ENCODE data around the gene CPA2.

The CPA2 gene

GRCh38 chr7:130286881-130287280 lies 20.2 kb downstream of the CPA2 start:
- no peak for DNase-seq

GRCh38 chr7:130288168-130288567 lies 21.5 kb downstream of the CPA2 start:
- no peak for DNase-seq

DNA sequence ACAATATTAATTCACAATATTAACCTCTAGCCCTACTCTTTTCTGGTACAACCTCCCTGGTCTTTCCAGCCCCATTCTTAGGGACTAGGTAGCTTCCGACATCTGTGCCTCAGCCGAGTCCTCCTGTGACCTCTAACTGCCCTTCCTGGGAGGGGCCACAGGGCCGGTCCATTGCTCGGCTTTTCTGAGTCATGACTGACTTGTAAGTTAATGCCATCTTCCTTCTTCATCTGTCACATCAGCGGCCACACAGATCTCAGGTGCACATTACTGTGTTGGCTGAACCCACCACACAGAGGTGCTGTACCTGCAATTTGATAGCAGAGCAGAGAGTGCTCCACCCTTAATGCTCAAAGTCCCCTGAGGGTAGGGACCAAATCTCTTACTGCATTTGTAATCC lies 22.2 kb downstream of the CPA2 start:
- no peak for DNase-seq

DNA sequence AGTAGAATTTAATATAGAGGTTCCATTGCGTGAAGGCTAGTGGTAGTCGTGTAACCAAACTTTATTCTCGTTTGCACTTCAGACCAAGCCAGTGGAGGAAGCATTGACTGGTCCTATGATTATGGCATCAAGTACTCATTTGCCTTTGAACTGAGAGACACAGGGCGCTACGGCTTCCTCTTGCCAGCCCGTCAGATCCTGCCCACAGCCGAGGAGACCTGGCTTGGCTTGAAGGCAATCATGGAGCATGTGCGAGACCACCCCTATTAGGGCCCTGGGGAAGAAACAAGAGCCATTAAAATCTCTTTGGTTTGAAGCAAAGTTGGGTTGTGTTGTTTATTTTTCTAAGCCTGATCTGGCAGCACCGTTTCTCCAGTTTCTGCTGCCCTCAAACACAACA lies 22.8 kb downstream of the CPA2 start:
- DNase-seq, result no peak

GRCh38 chr7:130290745-130291144 lies 24.1 kb downstream of the CPA2 start:
- DNase-seq, result no peak

GRCh38 chr7:130292682-130293257 lies 26.1 kb downstream of the CPA2 start, which contains the start of gene CPA4:
CPA4 (plus strand) TSS chr7:130293161; CDS start chr7:130293181, 20 bp downstream.
- no peak for DNase-seq

DNA sequence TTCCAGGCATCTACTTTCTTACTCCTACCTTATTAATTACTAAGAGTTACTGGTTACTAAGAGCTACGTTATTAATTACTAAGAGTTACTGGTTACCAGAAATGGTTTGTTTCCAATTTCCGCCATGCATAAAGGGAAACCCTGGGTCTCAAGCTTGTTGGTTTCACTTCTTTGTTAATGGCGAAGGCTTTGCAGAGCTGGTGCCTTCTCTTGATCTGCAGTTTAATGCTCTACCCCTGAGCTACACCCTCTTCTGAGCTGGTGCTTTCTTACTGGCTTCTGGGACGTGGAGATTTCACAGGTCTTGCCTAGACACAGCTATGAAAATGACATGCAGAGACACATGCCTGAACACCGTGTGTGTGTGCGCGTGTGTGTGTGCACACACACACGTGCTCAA lies 26.9 kb downstream of the CPA2 start:
- no peak for DNase-seq

DNA sequence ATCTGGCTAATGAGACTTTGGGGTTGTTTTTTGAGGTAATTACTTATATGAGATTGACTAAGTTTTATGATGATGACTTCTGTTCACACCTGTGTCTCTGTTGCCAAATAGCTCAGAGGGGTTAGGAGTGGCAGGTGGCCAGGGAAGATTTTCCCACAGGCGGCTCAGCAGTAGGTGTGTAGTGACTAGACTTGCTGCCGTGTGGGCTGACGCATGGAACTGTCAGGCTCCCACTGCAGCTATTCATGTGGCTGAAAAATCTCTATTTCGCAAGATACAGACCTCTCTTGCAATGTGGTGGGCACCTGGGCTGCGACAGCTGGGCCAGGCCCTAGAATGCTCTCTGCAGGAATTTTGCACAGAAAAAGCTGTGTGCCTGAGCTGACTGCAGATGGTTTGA lies 27.7 kb downstream of the CPA2 start:
- no peak for DNase-seq

DNA sequence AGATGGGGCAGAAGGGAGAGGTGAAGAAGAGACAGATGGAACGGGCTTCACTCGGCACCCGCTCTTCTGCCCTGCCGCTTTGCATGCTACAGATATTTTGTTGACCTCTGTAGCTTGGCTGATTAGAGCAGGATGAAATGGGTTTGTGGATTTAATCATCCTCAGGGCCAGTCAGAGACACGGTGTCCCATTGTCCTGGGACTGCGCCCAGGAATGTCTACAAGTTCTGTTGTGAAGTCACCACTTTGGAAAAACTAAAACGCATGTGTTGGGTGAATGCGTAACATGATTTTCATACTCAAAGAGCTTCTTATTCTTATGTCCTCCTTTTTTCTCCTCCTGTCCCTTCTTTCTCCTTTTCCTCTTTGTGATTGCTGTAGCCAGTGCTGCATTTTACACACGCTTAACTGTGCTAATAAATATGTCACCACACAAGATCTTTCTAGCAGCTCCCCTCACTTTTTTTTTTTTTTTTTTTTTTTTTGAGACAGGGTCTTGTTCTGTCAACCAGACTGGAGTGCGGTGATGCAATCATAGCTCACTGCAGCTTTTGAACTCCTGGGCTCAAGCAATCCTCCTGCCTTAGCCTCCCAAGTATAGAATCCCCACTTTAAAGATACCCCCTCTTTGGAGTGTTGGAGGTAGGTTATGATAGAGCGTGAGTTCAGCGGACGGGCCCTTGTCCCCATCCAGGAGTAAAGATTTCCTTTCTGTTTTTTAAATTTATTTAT lies 29.7 kb downstream of the CPA2 start:
- no peak for DNase-seq

DNA sequence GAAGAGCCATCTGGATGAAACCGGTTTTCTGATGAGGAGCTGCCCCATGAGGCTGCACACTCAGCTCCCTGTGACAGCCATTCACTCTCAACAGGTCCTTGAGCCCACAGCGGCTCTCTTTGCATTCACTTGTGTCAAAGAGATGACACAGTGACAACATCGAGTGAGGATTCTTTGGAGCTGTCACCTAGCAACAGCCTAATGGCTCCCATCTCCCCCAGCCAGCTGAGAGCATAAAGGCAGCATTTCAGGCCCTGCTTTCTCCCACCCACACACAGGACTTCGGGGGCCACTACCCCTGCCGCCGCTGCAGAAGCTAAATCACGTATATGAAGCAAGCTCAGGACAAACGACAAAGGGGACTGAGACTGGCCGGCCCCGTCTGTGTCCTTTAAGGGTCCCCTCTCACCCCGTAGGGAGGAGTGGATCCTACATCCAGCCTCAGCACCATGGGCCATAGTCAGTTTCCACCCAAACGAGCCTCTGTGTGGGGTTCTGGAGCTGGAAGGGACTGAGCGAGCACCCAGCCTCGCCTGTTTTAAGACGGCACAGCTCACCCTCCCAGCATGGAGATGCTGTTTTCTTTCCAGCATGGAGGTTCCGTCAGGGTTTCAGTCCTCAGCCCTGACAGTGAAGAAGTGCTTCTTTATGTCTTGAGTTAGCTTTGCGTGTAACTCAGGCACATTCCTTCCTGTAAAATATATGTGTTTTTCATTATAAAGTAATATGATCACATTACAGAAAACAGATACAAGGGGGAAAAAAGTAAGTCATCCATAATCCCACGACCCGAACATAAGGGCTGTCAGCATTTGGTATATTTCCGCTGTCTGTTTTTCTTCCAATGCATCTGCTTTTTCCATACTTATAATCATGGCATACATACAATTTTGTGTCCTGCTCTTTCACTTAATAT lies 31.2 kb downstream of the CPA2 start:
- no peak for DNase-seq

DNA sequence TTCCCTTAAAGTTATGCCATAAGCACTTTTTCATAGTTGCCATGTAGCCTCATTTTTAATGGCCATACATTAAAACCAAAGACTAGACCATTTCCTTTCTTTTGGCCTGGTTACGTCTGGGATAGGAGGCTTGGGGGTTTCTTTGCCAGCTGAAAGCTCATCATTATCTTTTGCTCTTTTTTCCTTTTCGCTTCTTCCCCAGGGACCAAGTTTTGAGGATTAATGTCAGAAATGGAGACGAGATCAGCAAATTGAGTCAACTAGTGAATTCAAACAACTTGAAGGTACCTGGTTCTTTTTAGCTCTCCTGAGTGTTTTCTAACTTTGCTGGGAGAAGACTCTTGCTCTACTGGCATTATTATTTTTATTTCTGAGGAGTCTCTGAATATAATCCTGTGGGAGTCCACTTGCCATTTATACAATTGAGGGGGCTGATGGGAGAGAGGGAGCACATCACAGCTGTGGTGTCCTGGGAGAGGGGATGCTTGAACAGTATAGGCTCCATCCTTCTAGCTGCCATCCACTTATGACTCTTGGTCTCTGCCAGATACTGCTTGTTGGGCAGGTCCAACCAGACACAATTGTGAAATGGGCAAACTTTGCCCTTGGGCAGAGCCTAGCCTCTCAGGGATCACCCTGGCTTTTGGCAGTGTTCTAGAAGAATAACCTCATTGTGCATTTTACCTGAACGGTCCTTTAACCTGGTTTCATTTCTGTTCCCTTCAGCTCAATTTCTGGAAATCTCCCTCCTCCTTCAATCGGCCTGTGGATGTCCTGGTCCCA lies 32.1 kb downstream of the CPA2 start:
- DNase-seq, result no peak

DNA sequence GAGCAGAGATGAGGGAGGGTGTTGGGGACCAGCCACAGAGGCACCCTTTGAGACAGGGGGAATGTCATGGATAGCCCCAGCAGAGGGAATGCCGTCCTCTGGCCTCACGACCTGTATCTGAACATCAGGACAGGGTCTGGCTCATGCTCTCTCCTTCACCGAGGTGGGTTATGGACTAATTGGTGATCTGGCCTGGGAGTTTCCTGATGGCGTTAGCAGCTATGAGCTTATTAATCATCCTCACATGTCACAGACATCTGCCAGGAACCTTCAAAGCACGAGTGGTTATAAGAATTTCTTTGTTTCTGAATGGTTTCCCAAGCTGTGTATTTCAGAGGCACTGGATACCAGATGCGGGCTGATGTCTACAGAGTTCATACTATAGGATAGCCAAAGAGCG lies 33.2 kb downstream of the CPA2 start:
- no peak for DNase-seq

DNA sequence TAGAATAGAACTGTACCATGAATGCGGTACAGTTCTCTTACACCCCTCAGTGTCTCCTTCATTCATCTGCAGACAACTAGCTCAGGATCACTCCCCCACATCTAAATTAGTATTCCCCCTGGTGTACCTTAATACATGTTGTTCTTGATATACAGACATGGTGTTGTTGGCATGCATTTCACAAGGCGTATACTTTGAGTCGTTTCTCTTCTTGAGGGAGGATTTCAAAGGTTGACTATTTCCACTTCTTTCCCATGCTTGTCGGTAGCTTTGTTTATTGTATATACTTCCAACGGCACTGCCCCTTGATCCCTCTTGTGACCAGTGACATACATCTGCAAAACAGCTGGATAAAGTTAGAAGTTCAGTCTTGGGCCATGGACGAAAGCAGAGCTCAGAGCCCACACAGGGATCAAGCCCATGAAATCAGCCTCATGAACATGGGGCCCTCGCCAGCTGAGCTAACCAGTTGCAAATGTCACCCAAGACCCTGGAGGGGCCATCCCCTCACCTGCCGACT lies 34.9 kb downstream of the CPA2 start:
- no peak for DNase-seq

DNA sequence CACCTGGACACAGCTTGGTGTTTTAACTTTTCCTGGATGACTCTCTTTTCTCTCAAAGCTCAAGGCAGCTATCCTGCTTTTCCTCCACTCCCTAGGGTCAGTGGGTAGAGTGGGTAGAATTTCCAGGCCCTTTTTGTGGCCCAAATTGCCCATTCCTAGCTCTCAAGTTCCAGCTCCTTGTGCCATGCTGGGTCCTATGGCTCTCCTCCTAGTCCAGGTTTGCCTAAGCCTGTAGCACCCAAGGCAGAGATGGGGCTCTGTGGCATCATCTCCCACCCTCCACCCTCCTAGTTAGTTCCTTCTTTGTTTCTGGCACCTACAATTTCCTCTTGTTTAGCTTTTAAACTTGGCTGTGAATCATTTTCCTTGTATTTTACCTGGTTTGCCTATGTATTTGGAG lies 36.0 kb downstream of the CPA2 start:
- no peak for DNase-seq

DNA sequence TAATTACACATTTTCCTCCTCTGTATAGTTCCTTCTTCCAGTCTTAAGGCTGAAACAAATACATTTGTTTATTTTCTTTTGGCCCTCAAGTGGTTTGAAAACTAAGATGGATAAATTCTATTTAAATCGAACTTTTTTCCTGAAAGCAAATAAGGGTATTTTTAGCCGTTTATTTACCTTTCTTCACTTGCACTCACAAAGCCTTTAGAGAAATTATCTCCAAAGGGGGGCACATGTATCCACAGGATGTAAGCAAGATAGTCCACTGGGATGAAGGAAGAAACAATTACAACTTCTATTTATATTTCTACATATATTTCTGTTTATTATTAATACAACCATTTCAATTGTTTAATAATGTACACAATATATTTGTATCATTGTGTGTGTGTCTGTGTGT lies 36.5 kb downstream of the CPA2 start:
- DNase-seq, result no peak

DNA sequence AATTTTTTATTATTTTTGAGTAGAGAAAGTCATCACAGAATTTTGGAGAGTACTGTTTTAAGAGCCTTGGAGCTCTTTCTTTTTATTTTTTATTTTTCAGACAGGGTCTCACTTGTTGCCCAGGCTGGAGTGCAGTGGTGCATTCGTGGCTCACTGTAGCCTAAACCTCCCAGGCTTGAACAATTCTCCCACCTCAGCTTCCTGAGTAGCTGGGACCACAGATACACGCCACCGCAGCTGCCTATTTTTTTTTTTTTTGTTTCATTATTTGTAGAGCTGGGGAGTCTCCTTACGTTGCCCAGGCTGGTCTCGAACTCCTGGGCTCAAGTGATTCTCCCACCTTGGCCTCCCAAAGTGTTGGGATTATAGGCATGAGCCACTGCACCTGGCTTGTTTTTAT lies 36.9 kb downstream of the CPA2 start:
- DNase-seq, result no peak

DNA sequence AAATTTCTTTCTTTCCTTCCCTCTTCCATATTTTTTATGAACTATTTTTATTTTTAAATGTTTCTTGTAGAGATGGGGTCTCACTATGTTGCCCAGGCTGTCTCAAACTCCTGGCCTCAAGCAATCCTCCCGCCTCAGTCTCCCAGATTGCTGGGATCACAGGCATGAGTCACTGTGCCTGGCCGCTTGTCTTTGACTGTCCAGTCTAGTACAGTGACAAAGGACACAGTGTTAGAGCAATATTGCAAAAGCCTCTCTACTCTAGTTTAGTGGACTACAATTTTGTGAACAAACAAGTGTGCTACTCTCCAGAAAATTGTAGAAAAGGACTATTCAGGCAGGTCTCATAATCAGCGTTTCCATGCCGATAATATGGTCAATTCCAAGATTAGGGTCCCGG lies 37.3 kb downstream of the CPA2 start:
- DNase-seq, result no peak

DNA sequence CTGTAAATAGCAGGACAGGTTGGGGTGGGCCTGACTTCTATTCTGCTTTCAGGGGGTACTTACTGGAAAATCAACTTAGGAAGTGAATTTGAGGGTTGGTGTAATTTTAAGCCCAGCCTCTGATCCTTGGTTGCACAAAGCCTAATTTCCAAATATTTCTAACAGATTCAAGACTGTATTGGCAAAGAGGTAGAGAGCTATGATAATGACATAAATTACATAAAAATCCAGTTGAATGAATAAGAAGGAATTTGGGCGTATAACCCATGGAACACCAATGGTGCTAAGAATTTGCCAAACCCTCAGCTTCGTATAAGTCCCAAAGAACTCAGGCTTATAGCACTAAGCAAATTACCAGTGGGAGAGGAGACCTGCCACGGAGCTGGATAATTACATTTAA lies 38.2 kb downstream of the CPA2 start:
- no peak for DNase-seq

- DNase-seq, result no peak
These were observed 38.9 kb downstream of the CPA2 start for GRCh38 chr7:130305433-130306042.

- no peak for DNase-seq
These were observed 43.3 kb downstream of the CPA2 start for GRCh38 chr7:130309986-130310385.

DNA sequence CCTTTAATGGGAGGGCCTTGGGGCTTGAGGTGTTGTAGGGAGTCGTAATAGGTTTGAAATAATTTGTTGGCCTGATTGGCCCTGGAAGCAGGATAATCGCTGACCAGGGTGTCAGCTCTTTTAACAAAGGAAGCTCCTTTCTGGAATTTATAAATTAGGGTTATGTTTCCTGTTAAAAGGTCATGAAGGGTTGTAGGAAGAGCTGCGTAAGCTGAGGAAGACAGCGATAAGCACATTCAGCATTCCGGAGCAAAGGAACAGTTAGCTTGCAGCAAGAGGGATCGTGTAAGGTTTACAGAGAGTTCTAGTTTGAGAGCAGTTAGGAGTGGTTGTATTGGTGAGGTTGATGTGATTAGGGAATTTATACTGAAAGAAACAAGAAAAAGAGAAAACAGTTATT lies 47.6 kb downstream of the CPA2 start:
- DNase-seq, result no peak

GRCh38 chr7:130319541-130319940 lies 52.9 kb downstream of the CPA2 start:
- DNase-seq, result no peak
